ENCODE measurements around the gene MEIKIN.
A peak's percentile ranks its signal among the peaks of the same experiment; 100 is the strongest.
"Not testable (repeated sequence)": the region's sequence is repeated elsewhere in the genome, so short reads cannot be mapped to it uniquely, and the experiment has no call there.

MEIKIN gene

DNA sequence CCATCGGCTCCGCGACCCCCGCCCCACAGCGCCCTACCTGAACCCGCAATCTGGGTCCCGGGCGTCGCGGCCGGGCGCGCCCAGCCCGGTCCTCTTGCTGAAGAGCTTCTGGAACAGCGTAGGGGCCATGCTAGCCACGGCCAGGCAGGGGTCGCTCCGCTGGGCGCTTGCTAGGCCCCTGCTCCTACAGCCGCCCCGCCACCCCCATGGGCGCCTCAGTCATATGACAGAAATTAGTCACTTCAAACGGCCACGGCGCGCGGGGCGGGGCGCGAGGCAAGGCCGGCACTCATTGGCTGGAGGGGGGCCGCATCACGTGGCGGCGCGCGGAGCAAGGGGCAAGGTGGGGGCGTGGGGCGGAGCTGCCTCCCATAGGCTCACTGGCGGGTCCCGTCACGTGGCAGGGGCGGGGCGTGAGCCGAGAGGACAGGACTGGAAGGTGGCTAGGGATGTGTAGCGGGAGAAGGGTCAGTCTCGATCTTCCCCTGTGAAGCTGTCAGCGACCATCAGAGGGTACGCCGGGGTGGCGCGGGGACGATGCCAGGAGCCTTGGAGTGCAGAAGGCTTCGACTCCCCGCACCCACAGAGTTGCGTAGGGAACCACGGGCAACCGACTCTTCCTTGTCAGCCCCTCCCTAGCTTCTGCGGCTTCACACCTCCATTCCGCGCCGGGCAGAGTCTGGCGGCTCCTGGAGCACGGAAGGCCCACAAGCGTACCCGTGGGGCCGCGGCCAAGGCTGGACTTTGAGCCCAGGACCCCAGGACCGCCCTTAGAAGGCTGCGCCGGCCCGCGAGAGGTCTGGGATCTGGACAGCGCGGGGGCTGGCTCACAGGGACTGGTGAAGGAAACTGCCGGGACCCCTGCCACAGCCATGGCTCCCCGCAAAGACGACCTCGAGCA lies 148.4 kb downstream of the MEIKIN start, which contains the start of gene FNIP1:
TSS of gene FNIP1 (minus strand) at position 225 of the 901 bp plus-strand sequence. CDS start at position 129, 96 bp downstream.
- peak; percentile 97 for DNase-seq

DNA sequence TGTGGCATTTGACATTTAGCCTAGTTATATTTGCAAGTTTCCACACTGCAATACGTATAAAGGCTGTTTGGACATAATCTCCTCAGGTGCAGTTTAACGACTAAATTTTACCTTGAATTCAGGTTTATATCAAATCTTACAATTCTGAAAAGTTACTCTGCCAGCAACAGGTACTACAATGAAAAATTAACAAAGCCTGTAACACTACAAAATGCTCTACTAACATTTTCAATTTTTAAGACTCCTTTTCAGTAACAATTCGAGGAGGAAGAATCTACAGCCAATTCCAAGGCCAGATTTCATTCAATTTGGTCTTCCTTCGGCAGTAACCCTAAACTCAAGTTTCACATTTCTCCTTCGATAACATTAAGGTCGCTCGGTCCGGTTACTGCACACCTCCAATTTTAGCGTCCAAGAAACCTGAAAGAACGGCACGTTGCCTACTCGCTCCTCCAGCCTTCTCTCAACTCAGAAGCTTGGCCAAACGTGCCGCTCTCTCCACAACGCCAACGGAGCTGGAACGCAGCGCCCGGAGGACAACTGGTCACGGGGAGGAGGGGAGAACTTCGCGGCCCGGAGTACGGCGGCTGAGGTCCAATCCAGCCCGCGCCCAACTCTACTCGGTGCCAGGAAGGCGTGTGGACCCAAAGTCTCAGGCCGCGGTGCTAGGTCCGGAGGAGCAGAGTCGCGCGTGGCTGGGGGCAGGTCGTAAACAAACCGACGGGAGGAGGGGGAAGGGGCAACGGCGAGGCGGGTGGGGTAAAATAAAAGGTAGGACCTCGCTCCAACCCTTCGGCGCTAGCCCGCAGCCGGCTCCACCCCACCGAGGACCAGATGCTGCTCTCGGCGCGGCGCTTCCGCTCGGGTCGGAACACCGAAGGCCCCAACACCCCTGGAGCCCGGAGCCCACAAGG lies 149.3 kb downstream of the MEIKIN start:
- DNase-seq = peak; percentile 55

DNA sequence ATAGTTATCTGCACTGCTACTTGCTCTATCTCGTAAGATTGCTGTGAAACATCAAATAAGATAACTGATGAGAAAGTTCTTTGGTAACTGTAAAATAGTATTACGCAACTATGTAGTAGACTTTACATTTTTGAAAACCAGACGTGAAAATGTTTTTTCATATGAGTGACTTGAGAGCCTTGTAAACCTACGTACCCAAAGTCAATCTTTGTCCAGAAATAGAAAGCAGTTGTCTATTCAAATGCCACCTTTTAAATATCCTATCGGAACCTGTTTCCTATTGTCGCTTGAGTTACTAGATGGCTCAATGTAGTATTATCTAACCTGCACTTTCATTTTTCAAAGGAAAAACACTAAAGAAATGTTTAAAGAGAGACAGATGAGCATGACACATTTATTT lies 150.2 kb downstream of the MEIKIN start:
- DNase-seq = no peak

DNA sequence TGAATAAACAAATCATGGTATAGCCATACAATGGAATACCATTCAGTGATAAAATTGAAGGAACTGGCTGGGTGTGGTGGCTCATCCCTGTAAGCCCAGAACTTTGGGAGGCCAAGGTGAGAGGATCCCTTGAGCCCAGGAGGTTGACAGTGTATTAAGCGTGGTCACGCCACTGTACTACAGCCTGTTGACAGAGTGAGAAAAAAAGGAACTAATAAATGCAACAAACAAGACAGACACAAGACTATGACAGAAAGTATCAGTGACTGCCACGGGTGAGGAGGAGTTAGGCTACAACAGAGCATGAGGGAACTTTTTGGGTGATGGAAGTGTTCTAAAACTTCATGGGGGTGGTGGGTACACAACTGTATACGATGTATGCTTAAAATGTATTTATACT lies 150.9 kb downstream of the MEIKIN start:
- no peak for DNase-seq

DNA sequence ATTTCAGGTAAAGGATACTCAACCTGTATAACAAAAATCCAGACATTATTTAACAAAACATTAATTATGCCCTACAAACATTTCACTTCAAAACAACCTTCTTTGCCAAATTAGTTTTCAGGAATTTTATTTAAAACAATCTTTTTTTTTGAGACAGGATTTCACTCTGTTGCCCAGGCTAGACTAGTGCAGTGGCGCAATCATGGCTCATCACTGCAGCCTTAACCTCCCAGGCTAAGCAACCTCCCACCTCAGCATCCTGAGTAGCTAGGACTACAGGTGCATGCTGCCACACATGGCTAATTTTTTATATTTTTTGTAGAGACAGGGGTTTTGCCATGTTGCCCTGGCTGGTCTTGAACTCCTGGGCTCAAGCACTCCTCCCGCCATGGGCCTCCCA lies 152.6 kb downstream of the MEIKIN start:
- DNase-seq = no peak

DNA sequence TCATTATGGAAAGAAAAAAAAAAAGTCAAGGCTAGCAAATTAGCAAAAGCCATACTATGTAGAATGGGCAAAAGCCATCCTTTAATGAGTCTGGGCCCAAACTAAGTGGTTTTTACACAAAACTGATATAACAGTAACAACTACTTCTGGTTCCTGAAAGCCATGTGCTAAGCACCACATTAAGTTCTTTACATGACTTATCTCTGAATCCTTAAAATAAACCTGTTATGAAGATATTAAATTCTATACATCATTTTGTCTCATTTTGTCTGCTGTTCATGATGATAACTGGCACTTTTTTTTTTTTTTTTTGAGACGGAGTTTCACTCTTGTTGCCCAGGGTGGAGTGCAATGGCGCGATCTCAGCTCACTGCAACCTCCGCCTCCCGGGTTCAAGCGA lies 153.6 kb downstream of the MEIKIN start:
- no peak for DNase-seq

DNA sequence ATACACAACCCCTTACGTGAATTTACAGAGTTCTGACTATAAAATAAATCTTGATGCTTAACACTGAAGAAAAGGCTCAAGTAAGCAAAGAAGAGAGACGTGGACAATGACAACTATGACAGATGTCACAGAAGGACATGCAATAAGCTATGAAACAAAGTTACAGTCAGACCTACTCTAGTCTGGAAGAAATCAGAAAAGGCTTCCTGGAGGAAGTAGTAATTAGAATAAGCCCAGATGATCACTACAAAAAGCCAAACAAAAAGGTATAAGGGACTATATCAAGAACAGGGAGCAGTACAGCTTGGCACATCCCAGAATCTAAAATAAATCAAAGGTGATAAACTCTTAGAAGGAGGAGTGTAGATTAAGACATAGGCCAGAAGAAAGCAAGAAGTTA lies 154.9 kb downstream of the MEIKIN start:
- DNase-seq = no peak

DNA sequence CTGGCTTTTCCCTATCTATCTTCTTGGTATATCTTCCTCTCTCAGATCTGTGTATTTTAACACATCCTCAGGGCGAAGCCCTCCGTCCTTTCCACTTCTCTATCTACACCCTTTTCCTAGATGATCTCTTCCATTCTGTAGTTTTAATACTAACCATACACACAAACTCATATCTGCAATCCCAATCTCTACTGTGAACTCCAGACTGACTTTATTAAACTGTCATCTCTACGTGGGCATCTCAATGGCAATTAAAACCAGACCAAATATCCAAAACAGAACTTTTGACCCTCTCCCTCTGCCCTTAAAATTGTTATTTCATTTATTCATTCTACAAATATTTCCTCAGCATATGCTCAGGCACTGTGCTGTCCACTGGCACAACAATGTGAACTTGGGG lies 155.7 kb downstream of the MEIKIN start:
- no peak for DNase-seq

DNA sequence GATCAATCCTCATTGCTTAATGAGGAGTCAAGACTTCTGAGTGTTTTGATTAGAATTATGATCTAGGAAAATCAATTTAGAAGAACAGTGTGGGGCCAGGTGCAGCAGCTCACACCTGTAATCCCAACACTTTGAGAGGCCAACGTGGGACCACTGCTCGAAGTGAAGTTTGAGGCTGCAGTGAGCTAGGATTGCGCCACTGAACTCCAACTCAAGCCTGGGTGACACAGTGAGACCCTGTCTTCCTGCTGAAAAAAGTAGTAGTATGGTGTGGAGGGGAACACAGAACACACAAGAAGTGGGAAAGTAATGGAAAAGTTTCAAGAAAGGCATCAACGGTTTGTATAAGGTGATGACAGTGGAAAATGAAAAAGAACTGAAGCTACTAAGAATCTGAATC lies 157.7 kb downstream of the MEIKIN start:
- DNase-seq = no peak

DNA sequence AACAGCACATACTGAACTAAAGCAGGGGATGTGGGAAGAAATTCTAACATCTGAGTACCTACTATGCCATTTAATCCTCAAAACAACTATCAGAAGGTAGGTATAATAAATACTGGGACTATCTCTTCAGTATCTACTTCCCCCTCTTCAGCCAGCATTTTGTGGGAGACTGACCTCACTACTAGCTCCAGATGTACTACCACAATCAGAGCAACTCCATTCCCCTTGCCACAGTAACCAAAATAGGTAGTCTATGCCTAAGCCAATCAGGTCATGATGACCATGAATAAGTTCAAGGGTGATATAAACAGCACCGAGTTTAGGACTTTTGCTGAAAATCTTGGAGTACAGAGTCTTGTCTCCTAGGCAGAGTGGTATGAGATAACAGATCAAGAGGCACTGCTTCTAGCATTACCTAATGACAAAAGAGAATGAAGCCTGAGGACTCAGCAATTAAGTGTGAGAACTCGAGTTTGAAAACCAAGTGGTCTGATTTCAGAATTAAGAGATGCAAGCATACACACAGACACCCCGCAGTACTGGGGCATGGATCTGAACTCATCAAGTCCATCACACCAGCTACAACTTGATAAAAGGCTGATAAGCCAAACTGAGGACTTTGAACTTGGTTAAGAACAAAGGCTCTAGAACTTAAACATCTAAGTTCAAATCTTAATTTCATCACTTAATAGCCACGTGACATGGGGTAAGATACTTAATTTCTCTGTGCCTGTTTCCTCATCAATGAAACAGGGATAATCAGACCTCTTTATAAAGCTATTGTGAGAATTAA lies 158.4 kb downstream of the MEIKIN start:
- DNase-seq = no peak

DNA sequence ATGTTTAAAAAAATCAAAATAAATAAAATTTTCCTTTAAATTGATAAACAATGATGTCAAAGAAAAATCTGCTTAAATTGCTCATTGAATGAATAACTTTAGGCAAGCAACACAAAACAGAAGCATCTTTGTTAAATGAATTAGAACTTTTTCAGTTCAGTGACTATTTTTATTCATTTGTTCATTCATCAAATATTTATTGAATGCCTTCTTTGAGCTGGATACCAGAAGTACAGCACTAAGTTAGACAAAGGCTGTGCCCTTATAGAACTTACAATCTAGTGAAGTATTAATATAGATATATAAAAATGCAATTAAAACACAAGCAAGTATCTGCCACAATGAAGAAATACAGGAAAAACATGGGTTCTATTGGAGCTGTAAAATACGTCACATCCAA lies 159.4 kb downstream of the MEIKIN start:
- DNase-seq = no peak

DNA sequence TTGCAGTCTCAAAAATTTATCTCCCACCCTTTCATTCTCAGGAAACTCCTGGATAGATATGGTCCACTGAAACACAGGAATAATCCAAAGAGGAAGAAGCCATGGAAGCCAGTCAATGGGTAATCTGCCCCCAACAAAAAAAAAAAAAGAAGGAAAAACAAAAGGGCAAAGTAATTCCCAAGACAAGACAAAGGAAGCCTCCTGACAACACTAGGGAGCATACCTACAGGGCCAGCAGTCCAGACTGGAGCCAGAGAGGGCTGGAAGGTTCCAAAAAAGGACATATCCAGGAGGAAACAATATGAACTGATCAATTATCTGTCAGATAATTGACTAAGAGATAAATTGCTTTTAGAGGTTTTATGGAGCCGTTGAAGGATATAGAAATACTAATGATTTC lies 161.6 kb downstream of the MEIKIN start:
- DNase-seq = no peak

DNA sequence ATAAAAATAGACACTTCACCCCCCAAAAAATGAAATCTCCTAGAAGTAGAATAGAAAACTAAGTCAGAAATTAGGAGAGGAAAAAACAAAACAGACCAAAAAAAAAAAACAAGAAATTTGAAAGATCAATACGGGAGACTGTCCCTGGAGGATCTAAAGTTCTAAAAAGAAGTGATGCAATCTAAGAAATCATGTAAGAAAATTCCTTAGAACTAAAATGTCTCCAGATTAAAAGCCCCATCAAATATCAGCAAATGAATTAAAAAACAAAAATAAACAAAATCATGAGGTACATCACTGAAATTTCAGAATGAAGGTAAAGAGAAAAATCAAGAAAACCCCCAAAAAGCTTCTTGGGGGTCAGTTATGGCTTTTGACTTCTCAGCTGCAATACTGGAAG lies 162.1 kb downstream of the MEIKIN start:
- no peak for DNase-seq

DNA sequence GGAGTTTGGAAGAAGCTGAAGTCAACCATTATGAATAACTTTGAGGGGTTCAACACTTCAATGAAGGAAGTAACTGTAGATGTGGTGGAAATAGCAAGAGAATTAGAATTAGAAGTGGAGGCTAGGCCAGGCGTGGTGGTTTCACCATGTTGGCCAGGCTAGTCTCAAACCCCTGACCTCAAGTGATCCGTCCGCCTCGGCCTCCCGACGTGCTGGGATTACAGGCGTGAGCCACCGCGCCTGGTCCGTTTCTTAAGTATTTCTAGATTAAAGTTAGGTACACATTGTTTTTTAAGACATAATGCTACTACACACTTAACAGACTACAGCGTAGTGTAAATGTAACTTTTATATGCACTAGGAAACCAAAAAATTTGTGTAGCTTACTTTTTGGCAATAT lies 162.7 kb downstream of the MEIKIN start:
- DNase-seq = no peak

DNA sequence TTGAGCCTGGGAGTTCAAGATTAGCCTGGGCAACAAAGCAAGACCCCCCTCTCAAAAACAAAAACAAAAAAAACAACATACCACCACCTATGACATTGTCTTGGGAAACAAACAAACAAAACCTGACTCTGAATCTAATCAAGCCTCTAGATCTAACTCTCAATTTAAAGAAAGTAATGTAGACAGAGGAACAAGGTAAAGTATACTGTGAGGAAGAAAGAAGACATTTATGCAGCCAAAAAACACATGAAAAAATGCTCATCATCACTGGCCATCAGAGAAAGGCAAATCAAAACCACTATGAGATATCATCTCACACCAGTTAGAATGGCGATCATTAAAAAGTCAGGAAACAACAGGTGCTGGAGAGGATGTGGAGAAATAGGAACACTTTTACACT lies 167.3 kb downstream of the MEIKIN start:
- not testable (repeated sequence) for DNase-seq

DNA sequence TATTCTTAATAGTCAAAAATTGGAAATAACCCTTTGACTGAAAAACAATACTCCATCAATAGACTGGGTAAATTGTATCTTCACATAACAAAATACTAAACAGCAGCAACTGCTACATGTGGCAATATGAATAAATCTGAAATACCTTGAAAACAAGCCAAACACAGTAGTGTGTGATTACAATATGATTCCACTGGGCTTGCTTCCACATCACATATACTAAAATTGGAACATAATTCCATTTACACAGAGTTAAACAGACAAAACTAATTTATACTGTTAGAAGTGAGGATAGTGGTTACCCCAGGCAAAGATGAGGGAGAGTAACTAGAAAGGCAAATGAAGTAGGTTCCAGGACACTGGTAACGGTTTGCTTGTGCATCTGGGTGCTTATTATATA lies 169.0 kb downstream of the MEIKIN start:
- DNase-seq = no peak

DNA sequence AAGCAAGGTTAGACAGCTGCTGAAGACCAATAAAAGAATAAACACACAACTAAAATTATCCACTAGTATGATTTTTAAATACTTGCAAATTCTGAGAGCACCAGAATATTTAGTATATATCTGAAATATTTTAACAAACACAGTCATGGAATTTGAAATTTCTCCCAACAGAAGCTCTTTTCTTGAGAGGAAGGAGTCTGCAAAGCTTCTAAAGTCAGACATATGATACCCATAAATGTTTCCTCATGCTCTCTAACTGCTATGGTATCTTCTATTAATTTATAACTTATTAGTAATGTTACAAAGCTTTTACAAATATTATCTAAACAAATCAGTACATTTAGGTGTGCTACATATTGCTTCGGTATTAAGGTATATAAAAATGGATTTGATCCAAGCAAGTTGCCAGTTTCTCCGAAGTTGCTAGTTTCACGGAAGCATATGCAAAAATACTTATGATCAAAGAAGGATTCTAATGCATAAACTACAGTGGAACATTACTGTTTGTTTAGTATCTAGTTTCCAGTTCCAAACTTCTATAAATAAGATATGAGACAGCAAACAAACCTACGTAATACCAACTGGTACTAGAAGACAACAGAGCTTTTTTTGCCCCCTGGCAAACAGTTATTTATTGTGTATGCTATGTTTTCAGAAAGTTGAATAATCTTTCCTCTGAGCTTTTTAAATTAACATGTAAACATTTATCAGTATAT lies 170.7 kb downstream of the MEIKIN start:
- DNase-seq = no peak

DNA sequence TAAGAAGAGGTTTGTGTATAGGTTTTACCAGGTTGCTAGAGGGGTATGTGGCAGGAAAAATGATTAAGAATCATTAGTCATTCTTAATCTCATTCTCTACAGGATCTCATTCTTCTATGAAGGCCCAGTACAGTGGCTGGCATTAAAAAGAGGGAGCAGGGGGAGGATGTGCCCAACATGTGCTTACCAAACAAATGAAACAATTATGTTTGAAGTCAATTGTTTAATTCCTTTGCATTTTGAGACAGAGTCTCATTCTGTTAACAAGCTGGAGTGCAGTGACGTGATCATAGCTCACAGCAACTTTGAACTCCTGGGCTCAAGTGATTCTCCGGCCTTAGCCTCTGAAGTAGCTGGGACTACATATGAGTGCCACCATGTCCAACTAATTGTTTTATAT lies 171.7 kb downstream of the MEIKIN start:
- DNase-seq = no peak

DNA sequence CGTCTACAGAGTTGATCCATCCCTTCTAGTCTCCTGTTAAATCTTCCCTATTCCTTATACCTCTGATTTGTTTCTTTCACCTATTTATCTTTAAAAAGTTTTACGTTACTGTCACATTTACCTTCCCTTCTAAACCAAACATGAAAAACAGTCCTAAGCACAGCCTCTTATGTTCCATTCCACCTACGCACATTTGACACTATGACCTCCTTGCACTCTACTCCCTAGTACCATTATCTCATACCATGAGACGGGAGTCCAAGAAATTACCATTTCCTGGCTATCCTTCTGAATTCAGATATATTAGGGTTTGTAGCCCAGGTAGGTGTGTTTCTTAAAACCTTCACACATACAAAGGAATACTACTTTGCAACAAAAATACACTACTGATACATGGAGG lies 173.8 kb downstream of the MEIKIN start:
- DNase-seq = no peak

DNA sequence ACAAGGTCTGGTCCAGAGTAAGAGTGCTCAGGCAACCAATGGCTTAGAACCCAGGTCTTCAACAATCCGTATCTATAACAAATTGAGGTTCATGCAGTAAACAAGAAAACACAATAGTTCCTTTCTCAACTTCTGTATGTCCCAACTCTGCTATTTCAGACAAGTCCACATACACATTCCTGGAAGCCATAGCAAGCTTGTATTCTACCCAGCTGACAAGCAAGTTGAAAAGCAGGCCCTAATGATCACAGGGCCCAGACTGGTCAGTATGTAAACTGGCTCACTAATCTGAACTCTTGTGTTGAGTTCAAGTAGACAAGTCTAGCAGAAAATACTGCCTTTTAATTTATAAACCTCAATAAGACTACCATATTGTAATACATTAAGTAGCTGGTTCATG lies 175.5 kb downstream of the MEIKIN start:
- DNase-seq = no peak

DNA sequence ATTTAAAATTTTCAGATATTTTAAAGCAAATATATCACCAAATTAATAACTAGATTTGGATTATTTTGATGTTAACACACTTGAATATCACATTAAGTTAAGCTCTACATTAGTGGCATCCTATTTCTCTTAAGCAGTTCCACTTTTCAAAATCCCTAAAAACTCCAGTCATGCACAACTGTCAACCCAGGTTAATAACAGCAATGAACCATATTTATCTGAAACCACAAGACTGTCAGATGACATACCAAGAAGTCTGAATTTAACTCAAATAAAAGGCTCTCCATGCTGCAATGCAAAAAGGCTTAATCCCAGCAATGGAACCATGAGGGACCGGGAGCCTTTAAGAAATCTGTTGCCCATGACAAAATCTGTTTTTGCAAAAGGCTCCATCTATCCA lies 176.1 kb downstream of the MEIKIN start:
- DNase-seq = no peak

DNA sequence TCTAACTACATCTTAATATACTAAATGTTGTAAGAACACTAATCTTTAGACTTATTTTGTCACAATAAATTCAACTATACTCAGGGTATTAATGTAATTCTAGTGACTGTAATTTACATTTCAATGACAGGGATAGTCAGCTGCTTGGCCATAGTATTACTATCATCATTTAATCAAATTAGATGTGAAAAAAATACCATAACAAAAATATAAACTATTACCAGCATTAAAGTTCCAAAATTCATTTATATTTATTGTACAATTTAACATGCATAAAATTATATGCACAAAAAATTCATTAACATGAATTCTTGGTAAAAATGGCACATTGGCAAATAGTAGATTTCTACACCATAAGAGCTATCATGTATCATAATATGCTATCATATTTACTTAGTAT lies 177.6 kb downstream of the MEIKIN start:
- no peak for DNase-seq
